HT1080 (cell line): Measurements from ENCODE around the gene FOXD1. TPM values are rescaled to one million over a fixed set of nuclear protein-coding genes. Genes with fewer than 3 reads are reported as not detected.

Source experiments
- DNase-seq: peaks from one replicate; pipeline ENCODE4 v3.0.0-alpha.2; 2015; ENCODE audit warnings: low read depth
- total RNA-seq: library from RNA; depleted of rRNA; stranded (reverse); fragments of >200 nt; shearing (Covaris generic); gene quantifications from 2 replicates; pipeline ENCODE4 v1.2.3, GENCODE V29; 2014

FOXD1 gene
- total RNA-seq, 1 experiment from 2014 or later: 192 TPM

DNA sequence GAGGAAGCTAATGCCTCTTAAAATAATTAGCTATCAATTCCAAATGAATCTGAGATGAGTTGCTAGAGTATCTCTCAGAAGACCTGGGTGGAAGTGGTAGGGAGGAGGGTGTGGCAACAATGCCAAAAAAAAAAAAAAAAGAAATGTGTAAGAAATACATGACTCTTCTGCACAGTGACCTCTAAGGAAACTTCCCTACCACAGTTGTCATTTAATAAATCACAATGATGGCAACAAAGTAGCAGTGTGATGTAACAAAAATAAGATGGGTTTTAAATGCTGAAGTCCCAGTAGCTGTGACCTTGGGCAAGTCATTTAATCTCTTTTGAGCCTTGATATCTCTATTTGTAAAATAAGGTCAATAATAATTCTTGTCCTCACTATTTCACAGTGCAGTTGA is 7.2 kb downstream of the FOXD1 start:
- no peak for DNase-seq

DNA sequence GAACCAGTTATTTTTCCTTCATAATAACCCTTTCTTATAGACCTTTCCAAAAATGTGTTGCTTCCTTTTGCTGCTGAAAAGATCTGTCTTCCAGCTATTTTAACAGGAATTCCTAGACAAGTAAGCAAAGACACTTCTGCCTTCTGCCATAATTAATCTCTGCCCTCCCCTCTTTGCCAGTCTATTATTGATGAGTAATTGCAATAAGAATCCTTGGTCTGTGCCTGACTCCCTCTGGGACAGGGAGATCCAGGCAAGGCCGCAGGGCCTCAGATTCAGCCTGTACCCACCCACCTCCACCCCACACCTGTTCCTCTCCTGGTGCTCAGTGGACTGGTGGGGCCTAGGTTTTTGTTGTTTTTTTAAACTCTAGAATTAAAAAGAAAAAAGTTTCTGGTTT is 8.3 kb downstream of the FOXD1 start:
- DNase-seq: no peak

GRCh38 chr5:73438645-73439470 is 9.7 kb downstream of the FOXD1 start:
- DNase-seq: no peak

GRCh38 chr5:73437777-73438644 is 10.6 kb downstream of the FOXD1 start:
- no peak for DNase-seq

- no peak for DNase-seq
These were observed 11.3 kb downstream of the FOXD1 start for GRCh38 chr5:73437101-73437776.

DNA sequence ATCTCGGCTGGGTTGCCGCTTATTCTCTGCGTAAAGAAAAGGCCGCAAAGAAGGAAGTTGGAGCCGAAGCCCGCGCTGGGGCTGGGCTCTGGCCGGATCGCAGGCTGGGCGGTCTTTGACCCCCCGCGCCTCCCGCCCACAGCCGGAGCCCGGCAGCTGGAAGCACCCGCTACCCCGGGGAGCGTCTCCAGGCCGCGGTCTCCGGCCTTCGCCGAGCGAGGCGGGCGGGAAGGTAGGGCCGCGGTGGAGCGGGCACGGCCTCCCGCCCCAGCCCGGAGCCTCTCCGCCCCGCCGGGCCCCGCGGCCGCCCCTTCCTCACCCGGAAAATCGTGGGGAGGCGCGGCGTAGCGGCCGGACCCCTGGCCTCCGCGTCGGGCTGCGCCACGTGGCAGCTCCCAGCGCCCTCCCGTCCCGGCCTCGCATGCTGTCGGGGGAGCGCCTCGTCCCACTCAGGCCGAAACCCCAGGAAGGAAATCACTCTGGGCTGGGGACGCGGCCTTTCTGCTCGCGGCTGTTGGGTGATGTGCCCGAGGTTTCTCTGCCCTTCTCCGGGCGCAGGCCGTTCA is 12.0 kb downstream of the FOXD1 start:
- DNase-seq: no peak

GRCh38 chr5:73435759-73436534 is 12.6 kb downstream of the FOXD1 start:
- DNase-seq: no peak

DNA sequence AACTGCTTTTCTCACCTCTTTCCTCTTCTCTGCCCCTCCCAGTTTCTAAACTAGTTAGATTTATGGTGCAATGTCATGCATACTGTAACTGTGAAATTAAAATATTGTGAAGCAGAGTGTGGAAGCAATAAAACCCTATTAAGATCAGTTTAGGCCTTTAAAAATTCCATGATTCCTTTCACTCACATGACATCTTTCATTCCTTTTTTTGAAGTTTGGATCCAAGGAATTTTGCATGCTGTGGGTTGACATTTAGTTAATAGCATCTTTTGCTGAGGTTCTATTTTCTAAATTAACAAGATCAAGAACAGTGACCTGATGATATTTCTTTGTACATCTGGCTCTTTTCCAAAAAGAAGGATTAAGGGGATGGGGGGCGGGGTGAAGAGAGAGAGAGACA is 13.7 kb downstream of the FOXD1 start:
- DNase-seq: no peak

DNA sequence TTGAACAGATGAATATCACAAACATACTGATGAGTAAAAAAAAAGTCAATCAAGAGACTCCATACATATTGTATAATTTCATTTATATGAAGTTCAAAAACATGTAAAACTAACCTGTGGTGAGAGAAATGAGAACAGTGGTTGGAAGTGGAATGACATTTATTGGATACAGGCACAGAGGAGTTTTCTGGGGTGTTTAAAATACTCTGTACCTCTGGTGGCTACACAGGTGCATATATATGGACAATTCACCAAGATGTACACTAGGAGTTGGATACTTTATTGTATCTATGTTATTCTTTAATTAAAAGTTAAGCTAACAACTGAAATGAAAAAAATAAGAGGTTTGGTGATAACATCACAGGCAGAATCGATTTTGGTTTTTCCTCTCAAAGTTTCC is 14.1 kb downstream of the FOXD1 start:
- no peak for DNase-seq

DNA sequence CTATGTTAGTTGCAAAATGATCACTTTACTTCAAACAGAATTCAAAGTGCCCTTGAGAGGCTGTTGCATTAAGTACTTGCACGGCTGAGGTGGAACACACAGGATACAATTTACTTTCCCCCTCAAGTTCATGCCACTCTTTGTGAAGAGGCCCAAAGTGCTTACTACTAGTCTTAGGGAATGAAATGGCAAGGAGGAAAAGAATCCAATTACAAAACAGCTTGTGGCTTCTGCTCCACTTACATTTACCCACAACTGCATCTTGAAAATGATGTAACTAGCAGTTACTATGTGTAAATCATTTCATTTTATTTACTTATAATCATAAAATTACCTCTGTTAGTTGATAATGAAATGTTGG is 14.6 kb downstream of the FOXD1 start:
- no peak for DNase-seq

- no peak for DNase-seq
These were observed 15.2 kb downstream of the FOXD1 start for GRCh38 chr5:73433272-73433981.

- no peak for DNase-seq
These were observed 17.2 kb downstream of the FOXD1 start for GRCh38 chr5:73431204-73431851.

GRCh38 chr5:73426034-73426433 is 22.5 kb downstream of the FOXD1 start:
- DNase-seq: peak; percentile 29

GRCh38 chr5:73424556-73424977 is 24.0 kb downstream of the FOXD1 start:
- DNase-seq: no peak

GRCh38 chr5:73422164-73422563 is 26.4 kb downstream of the FOXD1 start:
- no peak for DNase-seq

GRCh38 chr5:73420666-73421065 is 27.9 kb downstream of the FOXD1 start:
- no peak for DNase-seq

DNA sequence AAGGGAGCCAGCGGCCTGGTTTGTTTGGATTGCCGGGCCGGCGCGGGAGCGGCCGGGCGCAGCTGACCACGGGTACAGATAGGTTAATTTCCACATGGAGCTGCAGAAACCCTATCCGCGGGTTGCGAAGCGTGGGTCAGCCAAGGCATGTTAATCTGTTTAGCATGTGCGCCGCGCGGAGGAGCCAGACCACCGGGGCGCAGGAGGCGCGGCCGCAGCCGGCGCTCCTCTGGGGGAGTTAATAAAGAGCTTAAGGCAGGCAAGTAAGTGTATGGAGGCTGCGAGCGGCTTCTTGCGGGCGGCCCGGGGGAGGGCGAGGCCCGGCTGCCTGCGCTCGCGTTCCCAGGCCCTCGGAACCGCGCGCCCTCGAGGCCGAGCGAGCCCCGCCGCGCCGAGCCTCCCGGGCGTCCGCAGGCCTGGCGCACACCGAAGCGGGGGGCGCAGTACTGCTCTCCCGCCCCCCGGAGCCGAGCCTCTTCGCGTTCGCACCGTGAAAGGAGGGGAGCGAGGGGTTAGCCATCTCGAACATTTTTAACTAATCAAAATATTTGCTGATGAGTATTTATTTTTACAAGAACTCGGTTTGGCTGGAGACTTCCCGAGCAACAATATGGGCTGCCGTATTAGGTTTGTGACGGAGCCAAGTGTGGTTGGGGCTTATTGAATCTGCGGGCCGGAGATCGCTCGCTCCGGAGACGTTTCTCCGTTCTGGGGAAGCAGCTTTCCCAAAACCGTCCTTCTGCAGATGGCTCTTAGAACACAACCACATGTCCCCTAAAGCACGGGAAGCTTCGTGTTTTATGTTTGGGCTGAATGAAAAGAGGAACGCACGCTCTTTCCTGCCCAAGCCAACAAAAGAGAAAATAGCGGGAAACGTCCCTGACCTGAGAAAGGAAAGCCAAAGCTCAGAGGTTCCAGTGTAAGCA is 28.8 kb downstream of the FOXD1 start:
- DNase-seq: no peak

- no peak for DNase-seq
These were observed 29.5 kb downstream of the FOXD1 start for GRCh38 chr5:73419117-73419464.

- no peak for DNase-seq
These were observed 30.3 kb downstream of the FOXD1 start for GRCh38 chr5:73418244-73418691.
